CD4-positive, alpha-beta memory T cell (primary cell): ENCODE data around the gene KRT38. TPM values are rescaled to one million over a fixed set of nuclear protein-coding genes. Genes with fewer than 3 reads are reported as not detected.
A peak's percentile ranks its signal among the peaks of the same experiment; 100 is the strongest.

Experiments
- CTCF ChIA-PET: fragments of 350-600 bp; sonication (Branson Sonifier 250); formaldehyde crosslinking; loops from one replicate; lab custom pipeline; 2021; ENCODE audit warnings: inconsistent platforms; ENCODE audit not compliant: partially characterized antibody; lab: Charles Lee
- POLR2A ChIA-PET: fragments of 350-600 bp; sonication (Branson Sonifier 250); formaldehyde crosslinking; loops from one replicate; lab custom pipeline; 2021; ENCODE audit not compliant: partially characterized antibody; lab: Charles Lee
- DNase-seq, 5 donors: peaks; one replicate each; pipeline versions ENCODE4 v3.0.0 to v3.0.0-alpha.2; 2020 to 2022; ENCODE audit warnings: mixed read lengths in 1 of 5
- H3K27ac ChIP-seq: one replicate; pipeline ENCODE4 v1.7.0; 2013; ENCODE audit warnings: low read depth, low read length
- H3K27me3 ChIP-seq: 2 replicates; pipeline ENCODE4 v1.7.0; 2013; ENCODE audit warnings: mild to moderate bottlenecking, low read length, moderate library complexity; ENCODE audit not compliant: insufficient read depth
- H3K36me3 ChIP-seq: 2 replicates; pipeline ENCODE4 v1.7.0; 2013; ENCODE audit warnings: mild to moderate bottlenecking, low read length, moderate library complexity; ENCODE audit not compliant: insufficient read depth
- H3K4me1 ChIP-seq: 2 replicates; pipeline ENCODE4 v1.7.0; 2013; ENCODE audit warnings: mild to moderate bottlenecking, low read length, moderate library complexity; ENCODE audit not compliant: insufficient read depth
- H3K4me3 ChIP-seq, 2 donors: one replicate each; pipeline ENCODE4 v1.7.0; 2013; ENCODE audit warnings: low read length in 2 of 2, mild to moderate bottlenecking in 1 of 2
- H3K9me3 ChIP-seq, 2 donors: one replicate each; pipeline ENCODE4 v1.7.0; 2013; ENCODE audit warnings: low read length in 2 of 2, control low read depth in 1 of 2; ENCODE audit not compliant: control insufficient read depth in 1 of 2
- H3K27ac Mint-ChIP-seq, 7 donors: one replicate each; pipeline ENCODE4 v1.8.0; 2020 to 2021; ENCODE audit warnings: mixed read lengths in 7 of 7, mild to moderate bottlenecking in 6 of 7, inconsistent platforms in 3 of 7, moderate library complexity in 3 of 7
- H3K27me3 Mint-ChIP-seq, 2 donors: one replicate each; pipeline ENCODE4 v1.8.0; 2020 to 2021; ENCODE audit warnings: mixed read lengths in 2 of 2
- H3K36me3 Mint-ChIP-seq, 2 donors: one replicate each; pipeline ENCODE4 v1.8.0; 2020 to 2021; ENCODE audit warnings: mixed read lengths in 2 of 2, inconsistent platforms in 1 of 2, mild to moderate bottlenecking in 1 of 2
- H3K4me1 Mint-ChIP-seq, 4 donors: one replicate each; pipeline ENCODE4 v1.8.0; 2020 to 2021; ENCODE audit warnings: mixed read lengths in 4 of 4, mild to moderate bottlenecking in 1 of 4
- H3K4me3 Mint-ChIP-seq, 8 donors: one replicate each; pipeline ENCODE4 v1.8.0; 2020 to 2021; ENCODE audit warnings: mixed read lengths in 8 of 8, mild to moderate bottlenecking in 7 of 8, moderate library complexity in 6 of 8, inconsistent platforms in 3 of 8
- H3K9me3 Mint-ChIP-seq, 8 donors: one replicate each; pipeline ENCODE4 v1.8.0; 2020 to 2021; ENCODE audit warnings: mixed read lengths in 8 of 8, mild to moderate bottlenecking in 5 of 8, inconsistent platforms in 3 of 8, moderate library complexity in 1 of 8
- intact Hi-C: fragments of 100-400 bp; cut with micrococcal nuclease; formaldehyde crosslinking; loops from one replicate; pipeline ENCODE4 v1.15.1; 2023
- polyA plus RNA-seq, 2 donors: library from polyadenylated mRNA; unstranded; fragments of 300-500 nt; fragmentation: Illumina TruSeq; gene quantifications; one replicate each; pipeline ENCODE4 v1.2.3, GENCODE V29; 2021
- total RNA-seq, 2 experiments: library from RNA; stranded (reverse); gene quantifications; one replicate each; pipeline ENCODE4 v1.2.3, GENCODE V29; 2021

KRT38 gene
- total and polyA plus RNA-seq, 4 experiments from 2014 or later = not detected

DNA sequence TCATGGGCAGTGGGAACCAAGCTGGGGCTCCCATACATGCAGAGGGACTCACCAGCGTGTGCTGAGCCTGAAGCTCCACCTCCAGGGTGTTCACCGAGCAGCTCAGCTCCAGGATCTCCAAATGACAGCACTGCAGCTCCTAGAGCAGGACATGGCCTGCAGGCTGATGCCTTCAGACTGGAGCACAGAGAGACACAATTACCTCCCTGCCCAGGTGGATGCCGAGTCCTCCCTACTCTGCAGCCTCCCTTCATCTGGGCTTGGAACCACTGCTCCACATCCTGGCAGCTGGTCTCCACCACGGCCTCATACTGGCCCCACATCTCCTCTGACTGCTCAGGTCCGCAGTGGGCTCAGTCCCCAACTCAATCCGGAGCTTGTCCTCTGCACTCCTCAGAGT is 8.2 kb upstream of the KRT38 start:
- H3K4me1 Mint-ChIP-seq = peaks cover 0 to 3% (median under 1%) of the 10 kb centered on the region in 4 donors
- Histone ChIP-seq H3K36me3 (no peaks in the 10 kb centered on the region), H3K27me3 (no peaks in the 10 kb centered on the region), H3K27ac (no peak overlapping the region), H3K9me3 (no peaks in the 10 kb centered on the region), H3K4me1 (no peaks in the 10 kb centered on the region), H3K4me3 (no peak overlapping the region)
- ChIA-PET CTCF (no interaction called here), POLR2A (no interaction called here)
- H3K27me3 Mint-ChIP-seq = peaks cover 1 to 9% of the 10 kb centered on the region in 2 donors
- H3K4me3 Mint-ChIP-seq = no peak overlapping the region
- peak overlapping the region in 1 of 7 donors; percentile 57 for H3K27ac Mint-ChIP-seq
- intact Hi-C loops = no loop called here
- H3K36me3 Mint-ChIP-seq = no peaks in the 10 kb centered on the region
- H3K9me3 Mint-ChIP-seq = peaks cover 0 to 2% (median 0%) of the 10 kb centered on the region in 8 donors
- no peak for DNase-seq

DNA sequence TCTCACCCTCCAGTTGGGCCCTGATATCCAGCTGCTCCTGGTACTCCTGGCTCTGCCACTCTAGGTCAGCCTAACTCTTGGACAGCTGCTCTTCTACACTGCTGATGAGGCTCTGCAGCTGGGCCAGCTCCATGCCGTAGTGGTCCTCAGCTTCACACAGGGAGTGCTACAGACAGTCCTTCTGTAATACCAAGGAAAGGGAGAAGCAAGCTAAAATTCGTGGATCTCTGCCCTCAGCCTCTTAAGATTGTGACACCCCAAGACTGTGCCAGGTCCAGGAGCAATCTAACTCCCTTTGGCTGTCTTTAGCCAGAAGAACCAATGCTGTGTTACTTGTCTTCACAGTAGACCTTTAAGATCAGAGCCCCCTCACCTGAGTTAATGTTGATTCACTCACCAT is 7.7 kb upstream of the KRT38 start:
- Mint-ChIP-seq H3K36me3 (no peaks in the 10 kb centered on the region), H3K27ac (peak overlapping the region in 2 of 7 donors; percentile 13 to 41), H3K4me3 (no peak overlapping the region), H3K9me3 (peaks cover 0 to 2% (median 0%) of the 10 kb centered on the region in 8 donors), H3K27me3 (peaks cover 1 to 9% of the 10 kb centered on the region in 2 donors), H3K4me1 (peaks cover 0 to 3% (median under 1%) of the 10 kb centered on the region in 4 donors)
- intact Hi-C loops = no loop called here
- Histone ChIP-seq H3K9me3 (no peaks in the 10 kb centered on the region), H3K27me3 (no peaks in the 10 kb centered on the region), H3K27ac (no peak overlapping the region), H3K4me1 (no peaks in the 10 kb centered on the region), H3K36me3 (no peaks in the 10 kb centered on the region), H3K4me3 (no peak overlapping the region)
- CTCF ChIA-PET = no interaction called here
- DNase-seq = no peak
- POLR2A ChIA-PET = no interaction called here

DNA sequence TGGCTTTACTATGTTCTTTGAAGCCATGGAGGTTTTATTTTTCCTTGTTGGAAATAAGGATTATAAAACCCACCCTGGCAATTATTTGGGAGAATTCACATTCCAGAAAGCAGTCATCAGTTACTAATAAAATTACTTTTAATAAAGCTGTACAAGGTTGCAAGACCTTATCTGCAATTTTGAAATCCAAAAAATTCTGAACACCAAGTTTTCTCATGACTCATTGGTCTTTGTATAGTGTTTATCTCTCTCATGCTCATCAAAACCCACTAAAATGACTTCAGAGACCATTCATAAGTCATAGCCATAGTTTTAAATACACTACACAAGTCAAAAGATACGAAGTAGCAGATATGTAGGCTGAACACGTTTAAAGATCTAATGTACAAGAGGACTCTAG is 6.0 kb upstream of the KRT38 start:
- H3K27ac Mint-ChIP-seq = no peak overlapping the region
- Histone ChIP-seq H3K27me3 (no peaks in the 10 kb centered on the region), H3K36me3 (no peaks in the 10 kb centered on the region), H3K27ac (no peak overlapping the region), H3K4me1 (no peaks in the 10 kb centered on the region), H3K4me3 (no peak overlapping the region), H3K9me3 (no peaks in the 10 kb centered on the region)
- peaks cover 0 to 3% (median under 1%) of the 10 kb centered on the region in 4 donors for H3K4me1 Mint-ChIP-seq
- peaks cover 0 to 2% (median 0%) of the 10 kb centered on the region in 8 donors for H3K9me3 Mint-ChIP-seq
- H3K4me3 Mint-ChIP-seq = no peak overlapping the region
- peaks cover 5 to 9% of the 10 kb centered on the region in 2 donors for H3K27me3 Mint-ChIP-seq
- DNase-seq = no peak
- no peaks in the 10 kb centered on the region for H3K36me3 Mint-ChIP-seq
- ChIA-PET CTCF (no interaction called here), POLR2A (no interaction called here)
- intact Hi-C loops = no loop called here

DNA sequence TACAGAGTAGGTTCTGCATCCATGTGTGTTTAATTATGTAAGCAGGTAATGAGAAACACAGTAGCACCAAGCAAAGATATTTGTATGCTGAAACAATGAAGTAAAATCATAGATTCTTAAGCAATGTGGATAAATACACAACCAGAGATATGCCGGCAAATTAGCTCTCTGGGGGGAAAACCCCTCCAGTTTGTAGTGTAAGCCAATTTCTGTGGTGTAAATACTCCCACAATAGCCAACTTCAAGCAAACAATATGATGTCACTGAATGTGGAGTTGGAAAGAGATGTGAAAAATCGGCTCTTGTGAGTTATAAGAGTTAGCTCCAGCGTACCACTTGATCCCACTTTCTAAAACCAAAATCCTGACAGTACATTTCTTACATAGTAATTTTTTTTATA is 3.9 kb upstream of the KRT38 start:
- ChIA-PET POLR2A (interaction anchor here (0.9 kb wide), 1 partner anchor 41 kb away, joined by 3 read pairs; no protein-coding TSS in a partner anchor), CTCF (no interaction called here)
- Mint-ChIP-seq H3K9me3 (peaks cover 0 to 5% (median 0%) of the 10 kb centered on the region in 8 donors), H3K4me1 (peaks cover 0 to 2% (median under 1%) of the 10 kb centered on the region in 4 donors), H3K36me3 (no peaks in the 10 kb centered on the region), H3K27me3 (peaks cover 5 to 8% of the 10 kb centered on the region in 2 donors), H3K27ac (no peak overlapping the region), H3K4me3 (no peak overlapping the region)
- H3K4me3 ChIP-seq = no peak overlapping the region
- no peak overlapping the region for H3K27ac ChIP-seq
- no peaks in the 10 kb centered on the region for H3K27me3 ChIP-seq
- H3K9me3 ChIP-seq = no peaks in the 10 kb centered on the region
- no peaks in the 10 kb centered on the region for H3K4me1 ChIP-seq
- no peaks in the 10 kb centered on the region for H3K36me3 ChIP-seq
- intact Hi-C loops = no loop called here
- DNase-seq = no peak

DNA sequence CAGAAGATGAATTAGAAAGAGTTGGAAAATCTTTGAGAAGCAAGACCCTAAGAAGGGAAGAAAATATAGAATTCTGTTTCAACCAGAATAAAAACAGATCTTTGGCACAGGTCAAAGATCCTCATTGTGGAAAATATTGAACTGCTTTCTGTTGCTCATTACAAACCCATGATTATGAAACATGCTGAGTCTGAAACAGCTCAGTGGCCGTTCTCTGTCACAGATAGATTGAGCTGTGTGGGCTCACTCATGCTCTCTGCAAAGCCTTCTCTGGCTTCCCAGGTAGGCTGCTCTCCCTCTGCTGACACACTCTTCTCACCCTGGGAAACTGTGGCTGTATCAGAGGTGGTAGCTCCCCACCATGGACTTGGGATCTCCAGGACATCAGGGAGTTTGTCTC is 3.4 kb upstream of the KRT38 start:
- no peaks in the 10 kb centered on the region for H3K36me3 ChIP-seq
- POLR2A ChIA-PET = no interaction called here
- no peak overlapping the region for H3K4me3 ChIP-seq
- no peak for DNase-seq
- H3K4me1 ChIP-seq = no peaks in the 10 kb centered on the region
- no peak overlapping the region for H3K27ac ChIP-seq
- no peaks in the 10 kb centered on the region for H3K27me3 ChIP-seq
- Mint-ChIP-seq H3K9me3 (peaks cover 0 to 5% (median 0%) of the 10 kb centered on the region in 8 donors), H3K27ac (peak overlapping the region in 1 of 7 donors; percentile 30), H3K36me3 (no peaks in the 10 kb centered on the region), H3K27me3 (peaks cover 5 to 9% of the 10 kb centered on the region in 2 donors), H3K4me3 (no peak overlapping the region), H3K4me1 (peaks cover 0 to 4% (median 2%) of the 10 kb centered on the region in 4 donors)
- CTCF ChIA-PET = no interaction called here
- no peaks in the 10 kb centered on the region for H3K9me3 ChIP-seq
- intact Hi-C loops = no loop called here

DNA sequence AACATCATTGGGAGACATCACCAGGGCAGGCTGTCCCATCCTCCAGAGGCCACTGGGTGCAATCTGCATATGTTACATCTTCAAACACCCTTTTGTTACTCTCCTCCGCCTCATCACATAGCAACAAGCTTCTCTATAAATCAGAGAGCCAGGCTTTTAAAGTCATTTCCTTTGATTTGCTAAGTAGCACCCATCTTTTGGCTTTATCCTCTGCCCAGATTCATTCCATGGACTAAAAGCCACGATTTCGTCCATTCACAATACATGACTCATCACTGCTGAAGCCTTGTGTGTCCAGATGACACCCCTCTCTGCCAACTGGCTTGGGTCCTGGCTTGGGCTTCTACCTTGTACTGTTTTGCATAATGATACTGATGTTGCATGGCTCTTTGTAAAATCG is 2.0 kb upstream of the KRT38 start:
- no peaks in the 10 kb centered on the region for H3K36me3 Mint-ChIP-seq
- no peaks in the 10 kb centered on the region for H3K36me3 ChIP-seq
- CTCF ChIA-PET = no interaction called here
- H3K27ac ChIP-seq = no peak overlapping the region
- H3K4me1 Mint-ChIP-seq = peaks cover 0 to 4% (median 2%) of the 10 kb centered on the region in 4 donors
- intact Hi-C loops = no loop called here
- H3K4me1 ChIP-seq = no peaks in the 10 kb centered on the region
- H3K4me3 ChIP-seq = no peak overlapping the region
- H3K27me3 ChIP-seq = no peaks in the 10 kb centered on the region
- H3K27me3 Mint-ChIP-seq = peaks cover 5% of the 10 kb centered on the region in 2 donors
- peak overlapping the region in 1 of 7 donors; percentile 54 for H3K27ac Mint-ChIP-seq
- no peak for DNase-seq
- POLR2A ChIA-PET = no interaction called here
- no peaks in the 10 kb centered on the region for H3K9me3 ChIP-seq
- no peak overlapping the region for H3K4me3 Mint-ChIP-seq
- H3K9me3 Mint-ChIP-seq = peaks cover 0 to 5% (median 0%) of the 10 kb centered on the region in 8 donors

DNA sequence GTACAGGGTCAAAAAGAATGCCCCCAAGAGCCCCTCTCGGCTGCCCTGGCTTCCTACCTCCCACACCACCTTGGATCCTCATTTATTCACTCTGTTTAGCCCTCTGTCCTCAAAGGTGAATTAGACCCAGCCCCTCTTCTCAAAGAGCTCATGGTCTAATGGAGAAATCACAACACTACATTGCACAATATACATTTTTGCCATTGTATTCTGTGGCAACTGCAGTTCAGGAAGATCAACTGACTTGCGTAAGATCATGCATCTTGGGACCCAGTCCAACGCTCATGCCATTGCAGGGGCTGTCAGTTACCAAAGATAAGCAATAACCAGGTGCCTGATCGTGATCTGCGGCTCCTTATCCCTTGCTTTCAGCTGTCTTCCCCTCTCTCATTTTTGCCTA is 1.4 kb downstream of the KRT38 start:
- Mint-ChIP-seq H3K27me3 (peaks cover 3 to 6% of the 10 kb centered on the region in 2 donors), H3K4me1 (peaks cover 0 to 8% (median 1%) of the 10 kb centered on the region in 4 donors), H3K27ac (no peak overlapping the region), H3K9me3 (peaks cover 0 to 5% (median 0%) of the 10 kb centered on the region in 8 donors), H3K4me3 (no peak overlapping the region), H3K36me3 (no peaks in the 10 kb centered on the region)
- no peaks in the 10 kb centered on the region for H3K27me3 ChIP-seq
- no peak overlapping the region for H3K27ac ChIP-seq
- POLR2A ChIA-PET = no interaction called here
- CTCF ChIA-PET = interaction anchor here (1.4 kb wide), 1 partner anchor 119 kb away, joined by 3 read pairs; no protein-coding TSS in a partner anchor
- no peak overlapping the region for H3K4me3 ChIP-seq
- no peaks in the 10 kb centered on the region for H3K9me3 ChIP-seq
- no peaks in the 10 kb centered on the region for H3K4me1 ChIP-seq
- no peak for DNase-seq
- intact Hi-C loops = no loop called here
- H3K36me3 ChIP-seq = no peaks in the 10 kb centered on the region
